GM21367 (cell line): ENCODE data around the gene MASP1.

Source experiments
- ATAC-seq: cut with Tn5 transposase; IDR thresholded peaks from one replicate; pipeline ENCODE4 v1.9.1; 2021; ENCODE audit not compliant: unreplicated experiment

The MASP1 gene

GRCh38 chr3:187191271-187191670 is 100.3 kb downstream of the MASP1 start:
- ATAC-seq = no peak

- ATAC-seq = no peak
Observed at GRCh38 chr3:187188931-187189330, 102.6 kb downstream of the MASP1 start.

- no peak for ATAC-seq
Observed at GRCh38 chr3:187186801-187187421, 104.6 kb downstream of the MASP1 start.

GRCh38 chr3:187186375-187186774 is 105.2 kb downstream of the MASP1 start:
- no peak for ATAC-seq

GRCh38 chr3:187185759-187186158 is 105.8 kb downstream of the MASP1 start:
- no peak for ATAC-seq
